ENCODE results near the gene TARDBP.

- TF ChIP-seq CTCF (IDR thresholded peaks at IDR 0.05; ENCODE audit: low read length) (peak; percentile 41; the same call in 1 of the 2 replicates), EZH2 (IDR thresholded peaks at IDR 0.05; ENCODE audit: borderline replicate concordance, low read length) (no peak)
Observed at GRCh38 chr1:11072216-11072917, 59.9 kb downstream of the TARDBP start.

Data from OCI-LY1 (cell line).